OCI-LY3 (cell line): ENCODE data around the gene PPP4R1.
"Not testable (repeated sequence)": the region's sequence is repeated elsewhere in the genome, so short reads cannot be mapped to it uniquely, and the experiment has no call there.

ENCODE experiments used
- H2AFZ ChIP-seq: fragments of 200-600, 300-600 bp; shearing (Covaris generic); 2 replicates; pipeline ENCODE4 v1.6.0; 2014; ENCODE audit warnings: antibody characterized with exemption, low read depth, low read length
- H3K27ac ChIP-seq: fragments of 200-600, 300-600 bp; sonication (generic); 2 replicates; pipeline ENCODE4 v1.5.1; 2014; ENCODE audit warnings: mild to moderate bottlenecking, low read length, moderate library complexity, mixed read lengths
- H3K27me3 ChIP-seq: fragments of 200-600, 300-600 bp; sonication (generic); 2 replicates; pipeline ENCODE4 v1.6.1; 2014; ENCODE audit warnings: low read depth, low read length, mixed read lengths
- H3K36me3 ChIP-seq: fragments of 200-600, 300-600 bp; sonication (generic); replicated peaks from 2 replicates; pipeline ENCODE3; 2014; ENCODE audit warnings: low read depth, low read length, mixed read lengths
- H3K4me1 ChIP-seq: fragments of 300-600, 200-600 bp; sonication (generic); 2 replicates; pipeline ENCODE4 v1.6.1; 2014; ENCODE audit warnings: low read length, mixed read lengths
- H3K4me2 ChIP-seq: fragments of 200-600, 300-600 bp; sonication (generic); 2 replicates; pipeline ENCODE4 v1.6.1; 2014; ENCODE audit warnings: low read length, mixed read lengths
- H3K4me3 ChIP-seq: fragments of 300-600, 200-600 bp; sonication (generic); 2 replicates; pipeline ENCODE4 v1.5.1; 2014; ENCODE audit warnings: antibody characterized with exemption, mild to moderate bottlenecking, low read length, moderate library complexity
- H3K79me2 ChIP-seq: fragments of 300-600, 200-600 bp; shearing (Covaris generic); 2 replicates; pipeline ENCODE4 v1.6.1; 2014; ENCODE audit warnings: mild to moderate bottlenecking, low read length, mixed read lengths
- H3K9ac ChIP-seq: fragments of 300-600, 200-600 bp; shearing (Covaris generic); 2 replicates; pipeline ENCODE4 v1.6.0; 2014; ENCODE audit warnings: mild to moderate bottlenecking, low read length, moderate library complexity
- H3K9me3 ChIP-seq: fragments of 200-600, 300-600 bp; shearing (Covaris generic); 2 replicates; pipeline ENCODE4 v1.6.1; 2014; ENCODE audit warnings: low read length, mixed read lengths; ENCODE audit not compliant: insufficient read depth
- H4K20me1 ChIP-seq: fragments of 200-600, 300-600 bp; sonication (generic); 2 replicates; pipeline ENCODE4 v1.6.1; 2016; ENCODE audit warnings: low read length, mixed read lengths; ENCODE audit not compliant: insufficient read depth
- CTCF ChIP-seq: fragments of 200-600, 300-600 bp; sonication (generic); IDR thresholded peaks from 2 replicates; pipeline ENCODE4 v1.5.1; 2014; ENCODE audit warnings: antibody characterized with exemption, low read length, low read depth
- EZH2phosphoT487 ChIP-seq: fragments of 200-600 bp; shearing (Covaris generic); IDR thresholded peaks from 2 replicates; pipeline ENCODE4 v1.6.1; 2018; ENCODE audit warnings: antibody characterized with exemption, mixed run types, low read depth

PPP4R1 gene

GRCh38 chr18:9609190-9609589 is 5.2 kb downstream of the PPP4R1 start:
- H3K4me1 ChIP-seq: peaks cover 18% of the 10 kb centered on the region
- no peak overlapping the region for H2AFZ ChIP-seq
- H3K9ac ChIP-seq: no peak overlapping the region
- no peaks in the 10 kb centered on the region for H3K27me3 ChIP-seq
- peaks cover 8% of the 10 kb centered on the region for H3K36me3 ChIP-seq
- TF ChIP-seq CTCF (no peak), EZH2phosphoT487 (no peak)
- no peak overlapping the region for H3K4me2 ChIP-seq
- H4K20me1 ChIP-seq: peaks cover 45% of the 10 kb centered on the region
- no peaks in the 10 kb centered on the region for H3K9me3 ChIP-seq
- peaks cover 79% of the 10 kb centered on the region for H3K79me2 ChIP-seq
- no peak overlapping the region for H3K27ac ChIP-seq
- no peak overlapping the region for H3K4me3 ChIP-seq

- no peak overlapping the region for H3K4me2 ChIP-seq
- H3K36me3 ChIP-seq: peaks cover 8% of the 10 kb centered on the region
- H4K20me1 ChIP-seq: peaks cover 45% of the 10 kb centered on the region
- peaks cover 18% of the 10 kb centered on the region for H3K4me1 ChIP-seq
- H3K9me3 ChIP-seq: no peaks in the 10 kb centered on the region
- TF ChIP-seq CTCF (no peak), EZH2phosphoT487 (no peak)
- no peak overlapping the region for H2AFZ ChIP-seq
- no peak overlapping the region for H3K4me3 ChIP-seq
- peaks cover 80% of the 10 kb centered on the region for H3K79me2 ChIP-seq
- H3K27me3 ChIP-seq: no peaks in the 10 kb centered on the region
- H3K27ac ChIP-seq: no peak overlapping the region
- H3K9ac ChIP-seq: no peak overlapping the region
These were observed 5.6 kb downstream of the PPP4R1 start for GRCh38 chr18:9608728-9609127.

- no peak overlapping the region for H3K27ac ChIP-seq
- H3K4me3 ChIP-seq: no peak overlapping the region
- peaks cover 18% of the 10 kb centered on the region for H3K4me1 ChIP-seq
- H3K4me2 ChIP-seq: no peak overlapping the region
- H3K27me3 ChIP-seq: no peaks in the 10 kb centered on the region
- peaks cover 79% of the 10 kb centered on the region for H3K79me2 ChIP-seq
- H2AFZ ChIP-seq: no peak overlapping the region
- peaks cover 8% of the 10 kb centered on the region for H3K36me3 ChIP-seq
- no peaks in the 10 kb centered on the region for H3K9me3 ChIP-seq
- no peak overlapping the region for H3K9ac ChIP-seq
- no peak for TF ChIP-seq CTCF
- no peak for TF ChIP-seq EZH2phosphoT487
- H4K20me1 ChIP-seq: peaks cover 45% of the 10 kb centered on the region
These were observed 6.1 kb downstream of the PPP4R1 start for GRCh38 chr18:9608298-9608697.

GRCh38 chr18:9607111-9607510 is 7.2 kb downstream of the PPP4R1 start:
- H4K20me1 ChIP-seq: peaks cover 33% of the 10 kb centered on the region
- H3K27me3 ChIP-seq, H3K4me3 ChIP-seq, H3K36me3 ChIP-seq, H3K9ac ChIP-seq, H3K27ac ChIP-seq, H3K4me1 ChIP-seq, H2AFZ ChIP-seq, H3K4me2 ChIP-seq, H3K9me3 ChIP-seq: not testable (repeated sequence)
- peaks cover 67% of the 10 kb centered on the region for H3K79me2 ChIP-seq

- Histone ChIP-seq H2AFZ (no peak overlapping the region), H3K4me1 (peaks cover 8% of the 10 kb centered on the region), H4K20me1 (peaks cover 27% of the 10 kb centered on the region)
These were observed 8.3 kb downstream of the PPP4R1 start for GRCh38 chr18:9606039-9606438.

More at GRCh38 chr18:9606039-9606438, 8.3 kb downstream of the PPP4R1 start:
- TF ChIP-seq CTCF (no peak), EZH2phosphoT487 (no peak)
- no peak overlapping the region for H3K4me3 ChIP-seq
- no peaks in the 10 kb centered on the region; the same call in 1 of the 2 replicates for H3K9me3 ChIP-seq
- peaks cover 6% of the 10 kb centered on the region for H3K36me3 ChIP-seq
- H3K27me3 ChIP-seq: no peaks in the 10 kb centered on the region
- peaks cover 60% of the 10 kb centered on the region for H3K79me2 ChIP-seq
- H3K27ac ChIP-seq: no peak overlapping the region
- H3K4me2 ChIP-seq: no peak overlapping the region
- no peak overlapping the region for H3K9ac ChIP-seq
